A172 (cell line): ENCODE measurements around the gene RTN1. TPM values are rescaled to one million over a fixed set of nuclear protein-coding genes. Genes with fewer than 3 reads are reported as not detected.

ENCODE experiments used
- DNase-seq: peaks from one replicate; pipeline ENCODE4 v3.0.0-alpha.2; 2015; ENCODE audit warnings: low spot score
- total RNA-seq: library from RNA; depleted of rRNA; stranded (reverse); fragments of >200 nt; shearing (Covaris generic); gene quantifications from 2 replicates; pipeline ENCODE4 v1.2.3, GENCODE V29; 2014

The RTN1 gene
- total RNA-seq, 1 experiment from 2014 or later, result 7.9 TPM

DNA sequence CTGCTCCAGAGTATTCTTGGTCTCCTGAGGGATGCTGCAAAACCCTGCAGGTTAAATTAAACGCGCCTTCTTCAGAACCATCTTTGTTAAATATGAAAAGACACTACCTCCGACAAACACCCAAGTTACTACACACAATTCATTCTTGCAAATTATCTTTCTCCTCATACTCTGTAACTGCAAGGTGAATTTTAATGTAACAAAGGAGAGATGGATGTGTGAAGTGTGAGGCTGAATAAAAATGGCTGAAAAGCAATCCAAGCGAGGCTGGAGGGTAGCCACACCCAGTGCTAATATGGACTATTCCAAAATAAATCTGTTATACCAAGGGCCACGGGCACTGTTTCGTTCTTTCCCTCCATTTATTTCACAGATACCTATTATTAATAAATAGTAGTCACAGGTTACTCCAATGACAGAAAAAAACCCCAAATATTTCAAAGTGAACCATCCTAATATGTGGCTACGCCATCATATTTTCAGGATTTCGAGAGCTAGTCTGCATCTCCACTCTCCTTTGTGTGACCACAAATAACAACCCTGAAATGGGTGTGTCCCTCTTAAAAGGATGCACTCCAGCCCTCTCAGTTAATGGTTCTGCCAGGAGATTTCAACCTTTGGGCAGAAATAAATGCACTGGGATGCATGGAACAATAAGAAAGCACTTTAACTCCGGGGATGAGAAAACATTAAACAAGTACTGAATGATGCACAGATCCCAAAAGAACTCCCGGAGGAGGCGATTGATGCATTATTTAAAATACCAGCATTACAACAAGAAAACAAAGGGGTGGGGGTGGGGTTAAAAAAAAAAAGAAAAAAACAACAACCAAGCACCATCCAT lies 240.9 kb downstream of the RTN1 start:
- no peak for DNase-seq

DNA sequence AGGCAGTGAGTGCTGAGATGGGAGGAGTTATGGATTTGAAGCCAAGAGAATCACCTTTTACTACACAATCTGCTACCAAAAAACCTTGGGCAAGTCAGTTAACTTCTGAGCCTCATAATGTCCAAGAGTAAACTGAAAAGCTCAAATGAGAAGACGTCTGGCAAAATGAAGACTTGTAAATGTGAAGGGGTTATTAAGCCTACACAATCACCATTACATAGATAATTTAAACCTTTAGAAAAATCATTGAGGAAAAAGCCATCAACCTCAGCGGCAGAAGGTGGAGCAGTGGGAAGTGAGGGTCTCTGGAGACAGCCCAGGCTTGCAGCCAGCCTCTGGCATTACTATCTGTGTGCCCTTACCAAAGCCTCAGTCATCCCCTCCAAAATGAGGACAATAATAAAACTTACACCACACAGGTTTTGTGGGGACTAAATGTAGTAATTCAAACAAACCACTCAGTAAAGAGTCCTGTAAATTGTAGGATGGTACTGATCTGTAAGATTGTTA lies 243.5 kb downstream of the RTN1 start:
- no peak for DNase-seq

DNA sequence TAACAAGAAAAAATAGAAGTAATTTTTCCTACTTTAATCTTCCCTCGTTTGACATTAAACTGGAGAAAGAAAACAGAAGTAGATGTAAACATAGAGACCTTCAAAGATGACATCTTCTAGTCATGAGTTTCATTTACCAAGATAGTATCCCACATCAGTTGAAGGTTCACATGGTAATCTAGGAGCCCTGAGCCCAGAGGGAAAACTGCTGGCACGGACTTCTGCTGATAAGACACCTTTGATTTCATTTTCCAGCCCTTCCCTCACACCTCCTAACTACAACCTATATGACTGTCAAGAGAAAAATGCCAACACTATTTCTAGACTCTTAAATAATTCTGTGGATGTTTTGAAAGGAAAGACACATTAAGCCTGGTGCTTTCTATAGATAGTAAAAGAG lies 247.9 kb downstream of the RTN1 start:
- no peak for DNase-seq

DNA sequence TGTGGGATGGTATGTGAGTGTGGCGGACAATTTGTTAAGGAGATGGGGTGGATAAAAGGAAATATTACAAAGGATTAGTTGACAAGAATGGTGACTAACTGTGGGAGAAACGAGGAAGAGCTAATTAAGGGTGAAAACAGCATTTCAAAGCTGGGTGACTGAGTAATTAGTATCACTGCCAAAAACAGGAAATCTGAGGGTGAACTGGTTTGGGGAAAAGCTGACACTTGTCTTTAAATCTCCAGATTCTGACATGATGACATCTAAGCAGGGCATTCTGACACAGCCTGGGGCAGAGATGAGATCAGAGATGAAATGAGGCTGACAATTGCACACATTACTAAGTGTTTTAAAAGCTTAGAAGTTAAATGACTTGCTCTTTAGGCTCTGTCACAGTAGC lies 251.5 kb downstream of the RTN1 start:
- peak; percentile 20 for DNase-seq

DNA sequence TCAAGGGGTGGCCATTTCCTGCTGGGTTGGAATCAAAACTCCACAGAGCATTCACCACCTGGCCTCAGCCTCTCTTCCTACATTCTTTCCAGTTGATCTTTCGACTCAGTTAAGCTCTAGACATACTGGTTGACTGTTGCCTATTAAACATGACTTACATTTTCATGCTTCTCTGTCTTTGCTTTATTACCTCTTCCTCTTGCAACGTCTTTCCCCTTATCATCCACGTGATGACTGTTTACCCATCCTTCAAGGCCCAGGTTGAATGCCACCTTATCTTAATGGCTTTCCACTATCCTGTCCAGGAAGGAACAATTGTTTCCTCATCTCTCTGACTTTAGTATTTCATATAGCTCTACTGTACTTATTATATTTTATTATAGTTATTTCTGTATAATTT lies 269.5 kb downstream of the RTN1 start:
- no peak for DNase-seq

DNA sequence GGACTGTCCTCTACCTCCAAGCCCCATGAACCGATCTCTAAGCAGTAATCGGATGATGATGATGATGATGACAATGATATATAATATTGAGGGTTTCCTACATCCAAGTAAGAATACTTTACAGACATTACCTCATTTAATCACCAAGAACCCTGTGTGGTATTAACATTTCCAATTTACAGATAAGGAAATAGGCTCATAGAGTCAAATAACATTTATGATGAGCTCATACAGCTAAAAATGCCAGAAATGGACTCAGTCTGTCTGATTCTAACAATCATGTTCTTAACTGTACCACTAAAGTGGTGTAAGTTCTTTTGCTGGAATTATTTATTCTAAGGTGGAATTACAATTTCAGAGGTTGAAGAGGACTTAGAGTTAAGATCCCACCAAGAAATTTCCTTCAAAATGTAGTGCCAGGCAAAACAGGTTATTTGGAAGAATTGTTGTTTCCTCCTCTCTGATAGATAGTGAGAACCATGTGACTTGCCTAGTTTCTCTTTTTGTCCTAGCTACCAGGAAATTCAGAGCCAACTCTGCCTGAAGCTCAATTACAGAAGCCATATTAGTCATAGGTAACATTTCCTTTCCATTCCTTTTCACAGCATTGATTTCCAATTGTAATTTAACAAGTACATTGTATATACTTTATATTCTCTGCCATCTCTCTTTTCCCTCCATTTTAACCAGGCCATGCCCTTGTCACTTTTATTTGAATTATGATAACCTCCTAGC lies 270.2 kb downstream of the RTN1 start:
- no peak for DNase-seq

DNA sequence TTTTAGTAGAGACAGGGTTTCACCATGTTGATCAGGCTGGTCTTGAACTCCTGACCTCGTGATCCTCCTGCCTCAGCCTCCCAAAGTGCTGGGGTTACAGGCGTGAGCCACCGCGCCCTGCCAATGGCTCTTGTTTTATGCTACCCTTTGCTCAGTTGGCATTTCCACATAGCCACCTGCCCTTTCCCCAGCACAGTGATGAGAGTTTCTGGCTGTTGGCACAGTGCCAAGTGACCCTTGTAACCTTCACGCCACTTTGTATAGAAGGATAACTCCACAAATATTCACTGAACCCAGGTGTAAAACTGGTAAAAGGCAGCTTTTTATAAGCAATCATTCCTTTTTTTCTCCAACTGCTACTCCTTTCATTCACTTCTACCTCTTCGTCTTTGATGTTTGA lies 275.5 kb downstream of the RTN1 start:
- no peak for DNase-seq

DNA sequence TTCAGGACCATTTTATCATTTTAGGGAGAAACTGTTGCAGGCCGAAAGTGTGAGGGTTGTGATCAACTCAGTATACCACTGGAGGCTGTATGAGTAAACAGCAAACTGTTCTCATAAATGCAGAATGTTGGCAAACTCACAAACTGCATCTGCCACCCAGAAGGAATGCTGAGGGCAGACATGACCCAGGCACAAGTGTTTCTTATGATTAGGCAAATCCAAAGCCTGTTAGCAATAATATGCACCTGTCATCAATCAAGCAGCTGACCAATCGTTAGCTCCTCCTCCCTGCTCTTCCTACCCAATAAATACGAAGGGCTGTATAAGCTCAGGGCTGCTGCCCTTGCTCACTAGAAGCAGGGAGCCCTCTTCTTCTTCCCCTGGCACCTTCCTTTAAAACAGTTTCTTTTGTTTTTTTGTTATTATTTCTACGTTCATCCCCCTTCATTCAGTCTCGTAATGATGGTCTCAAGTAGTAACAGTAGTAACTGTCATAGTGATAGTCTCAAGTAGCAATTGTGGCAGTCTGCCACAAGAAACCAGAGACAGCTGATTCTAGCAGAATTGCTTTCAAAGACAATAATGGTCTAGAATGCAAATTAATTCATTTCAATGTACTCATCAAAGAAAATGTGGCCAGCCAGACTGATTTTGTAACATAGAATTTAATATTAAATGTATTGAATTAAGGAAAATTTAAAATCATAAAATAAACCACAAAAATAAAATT lies 278.8 kb downstream of the RTN1 start:
- DNase-seq, result no peak

DNA sequence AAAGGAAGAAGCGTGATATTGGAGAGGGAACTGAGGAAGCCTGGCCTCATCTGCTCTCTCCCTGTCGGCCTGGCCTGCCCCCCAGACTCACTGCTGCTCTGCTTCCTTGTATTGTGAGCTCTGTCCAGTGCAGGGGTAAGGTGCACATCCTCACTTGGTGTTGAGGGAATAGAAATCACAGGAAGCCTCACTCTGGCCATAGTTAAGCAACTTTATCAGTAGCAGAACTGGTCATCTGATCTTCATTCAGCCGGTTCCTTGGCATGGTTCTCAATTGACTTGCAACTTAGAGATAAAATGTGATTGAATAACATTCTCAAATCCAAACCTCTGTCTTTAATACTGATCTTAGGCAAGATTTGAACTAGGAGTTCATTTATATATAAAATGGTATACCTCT lies 282.5 kb downstream of the RTN1 start:
- no peak for DNase-seq

DNA sequence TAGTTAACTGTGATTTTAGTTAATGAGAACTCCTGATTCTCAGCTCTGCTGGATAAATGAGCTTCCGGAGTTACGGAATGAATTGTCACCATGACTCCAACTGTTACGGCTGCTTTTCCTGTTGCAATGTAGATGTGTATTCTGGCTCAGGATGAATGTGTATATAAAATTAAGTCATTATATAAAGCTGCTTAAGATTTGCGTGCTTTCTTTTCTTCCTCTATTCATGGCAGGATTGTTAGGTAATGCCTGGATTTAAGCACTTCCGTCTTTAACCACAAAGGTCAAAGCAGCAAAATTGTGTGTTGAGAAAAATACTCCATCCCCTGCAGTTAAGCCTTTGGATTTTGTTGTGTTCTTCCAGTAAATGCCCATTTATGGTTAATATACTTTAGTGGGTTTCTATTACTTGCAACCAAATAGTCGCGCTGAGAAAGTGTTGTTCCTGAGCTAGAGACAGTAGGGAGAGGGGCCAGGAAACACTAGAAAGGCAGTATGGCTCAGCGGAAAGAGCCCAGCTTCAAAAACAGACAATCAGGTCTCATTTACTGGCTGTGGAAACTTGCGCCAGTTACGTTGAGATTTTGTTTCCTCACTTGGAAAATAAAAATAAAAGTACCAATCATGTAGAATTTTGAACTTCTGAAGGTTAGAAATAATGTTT lies 284.6 kb downstream of the RTN1 start:
- peak; percentile 50 for DNase-seq

DNA sequence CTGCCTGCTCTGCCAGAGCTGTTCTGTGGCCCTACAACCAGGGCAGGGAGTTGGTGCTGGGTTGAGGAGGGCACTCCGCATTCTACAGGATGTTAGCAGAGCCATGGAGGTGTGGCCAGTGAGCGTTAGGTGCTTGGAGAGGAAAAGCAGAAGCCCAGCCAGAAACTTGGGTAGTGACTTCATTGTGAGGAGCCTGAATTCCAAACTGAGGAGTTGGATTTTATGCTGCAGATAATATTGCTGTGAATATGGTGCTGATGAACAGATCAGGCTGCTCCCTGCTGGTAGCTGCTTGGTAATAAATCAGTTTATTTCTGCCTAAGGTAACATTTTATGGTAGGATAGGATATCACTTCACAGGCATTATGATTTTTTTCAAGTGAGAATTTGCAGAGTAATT lies 286.8 kb downstream of the RTN1 start:
- DNase-seq, result peak; percentile 41

DNA sequence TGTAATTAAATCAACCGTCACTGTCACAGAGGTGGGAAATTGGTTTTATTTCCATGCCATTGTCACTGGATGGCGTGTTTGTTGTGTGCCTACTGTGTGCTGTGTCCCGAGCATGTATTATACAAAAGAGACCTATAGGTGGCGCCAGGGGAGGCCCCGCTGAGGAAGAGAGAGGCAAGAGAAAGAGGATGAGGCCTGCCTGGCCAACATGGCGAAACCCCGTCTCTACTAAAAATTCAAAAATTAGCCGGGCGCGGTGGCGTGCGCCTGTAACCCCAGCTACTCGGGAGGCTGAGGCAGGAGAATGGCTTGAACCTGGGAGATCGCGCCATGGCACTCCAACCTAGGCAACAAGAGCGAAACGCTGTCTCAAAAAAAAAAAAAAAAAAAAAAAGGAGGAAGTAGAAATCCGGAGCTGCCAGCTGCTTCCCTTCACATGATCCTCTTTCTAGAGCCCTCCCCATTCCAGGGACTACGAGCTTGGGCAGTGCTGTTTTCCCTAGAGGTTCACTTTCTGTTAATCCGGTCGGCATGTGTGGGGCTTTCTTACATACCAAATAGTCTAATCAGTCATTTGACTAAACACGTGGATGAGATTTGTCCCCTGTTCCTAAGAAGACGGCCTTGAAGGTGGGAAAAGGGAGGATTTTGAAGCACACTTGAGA lies 287.6 kb downstream of the RTN1 start:
- no peak for DNase-seq

DNA sequence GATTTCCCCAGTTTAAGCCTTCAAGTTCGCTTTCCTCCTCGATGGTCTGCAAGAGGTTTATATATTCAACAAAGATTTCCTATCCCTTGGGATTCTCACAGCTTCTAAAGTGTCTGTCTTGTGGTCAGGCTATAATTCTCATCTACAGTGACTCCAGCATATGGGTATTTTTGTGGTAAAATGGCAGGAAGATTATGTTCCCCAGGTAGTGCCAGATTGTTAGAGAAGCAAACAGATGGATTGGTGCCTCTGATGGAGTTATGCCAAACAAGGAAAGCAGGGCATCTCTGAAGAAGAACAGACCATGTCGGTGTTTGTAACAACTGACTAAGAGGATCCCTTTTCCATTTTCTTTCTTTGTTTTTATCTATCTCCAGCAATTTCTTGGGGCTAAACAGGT lies 288.4 kb downstream of the RTN1 start:
- DNase-seq, result no peak

DNA sequence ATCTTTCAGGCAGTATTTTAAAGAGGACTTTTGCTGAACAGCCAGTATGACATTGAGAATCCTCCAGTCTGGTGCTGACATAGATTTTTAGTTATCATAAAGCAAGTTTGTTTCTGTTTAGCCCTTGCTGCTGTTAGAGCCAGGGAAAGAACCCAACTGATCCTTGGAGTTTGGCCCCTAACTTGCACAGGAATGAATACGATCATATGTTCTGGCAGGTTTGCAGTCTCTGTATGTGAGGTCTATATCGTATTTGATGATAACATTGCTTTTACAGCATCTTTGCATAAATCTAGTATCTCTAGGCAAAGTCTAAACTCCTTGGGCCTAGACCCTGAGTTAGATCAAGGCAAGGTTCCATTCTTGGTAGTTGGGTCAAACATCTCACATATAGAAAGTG lies 289.7 kb downstream of the RTN1 start:
- DNase-seq, result no peak

DNA sequence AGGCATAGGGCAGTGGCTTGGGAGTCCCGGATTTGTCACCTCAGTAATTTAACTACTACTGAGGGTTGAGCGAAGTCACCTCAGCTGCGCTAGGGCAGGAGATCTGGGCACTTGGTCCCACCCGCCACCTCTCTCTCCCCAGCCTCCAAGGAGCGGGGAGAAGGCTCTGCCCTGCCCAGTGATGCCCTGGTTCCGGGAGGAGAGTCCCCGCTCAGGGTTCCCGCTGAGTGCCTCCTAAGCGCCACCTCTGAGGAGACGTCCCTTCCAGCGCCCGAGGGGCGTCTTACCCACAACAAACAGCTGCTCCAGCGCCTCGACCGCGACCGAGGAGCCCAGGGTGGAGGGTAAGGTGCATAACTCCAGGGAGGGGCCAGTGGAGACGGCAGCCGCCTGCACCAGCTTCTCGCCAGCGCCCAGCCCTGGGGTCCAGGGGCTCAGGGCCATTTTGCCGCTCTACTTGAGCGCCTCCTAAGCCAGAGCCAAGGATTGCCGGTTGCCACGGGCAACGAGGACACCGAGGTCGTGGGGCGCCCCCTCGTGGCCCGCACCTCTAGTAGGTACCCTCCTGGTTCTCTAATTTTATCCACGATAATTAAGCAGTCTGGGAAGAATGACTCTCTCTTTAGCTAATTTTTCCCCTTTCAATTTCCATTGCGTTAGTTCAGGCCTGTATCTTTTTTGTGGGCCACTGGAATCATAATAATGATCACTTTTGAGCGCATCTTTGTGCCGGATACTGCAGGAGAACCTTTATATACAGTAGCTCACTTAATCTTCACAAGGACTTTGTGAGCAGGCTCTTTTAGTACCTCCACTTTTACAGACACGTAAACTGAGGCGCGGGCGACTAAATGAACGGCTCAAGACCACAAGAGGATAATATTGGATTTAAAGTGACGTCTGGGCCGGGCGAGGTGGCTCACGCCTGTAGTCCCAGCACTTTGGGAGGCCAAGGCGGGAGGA lies 294.0 kb downstream of the RTN1 start, which contains the start of gene CCDC175:
Gene CCDC175, minus strand, starts transcription at position 481 of the 963 bp plus-strand sequence. Its CDS starts 37 bp downstream, at position 444.
- DNase-seq, result peak; percentile 69

DNA sequence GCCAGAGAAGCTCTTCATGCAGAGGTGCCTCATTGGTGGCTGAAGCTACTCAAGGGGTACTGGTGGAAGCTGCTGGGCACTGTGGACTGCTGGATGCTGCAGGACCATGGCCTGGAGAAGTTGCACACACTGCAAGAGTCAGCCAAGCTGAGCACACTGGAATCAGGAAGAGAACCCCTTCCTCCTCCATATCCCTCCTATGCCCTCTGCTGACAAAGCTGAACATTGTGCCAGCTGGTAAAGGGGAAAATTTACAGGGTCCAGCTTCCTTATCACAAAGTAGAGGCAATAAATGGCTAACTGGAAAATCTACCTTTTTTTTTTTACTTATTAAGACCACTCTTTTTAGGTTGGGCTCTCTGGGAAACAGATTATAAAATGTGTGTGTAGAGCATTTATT lies 300.5 kb downstream of the RTN1 start:
- DNase-seq, result no peak

DNA sequence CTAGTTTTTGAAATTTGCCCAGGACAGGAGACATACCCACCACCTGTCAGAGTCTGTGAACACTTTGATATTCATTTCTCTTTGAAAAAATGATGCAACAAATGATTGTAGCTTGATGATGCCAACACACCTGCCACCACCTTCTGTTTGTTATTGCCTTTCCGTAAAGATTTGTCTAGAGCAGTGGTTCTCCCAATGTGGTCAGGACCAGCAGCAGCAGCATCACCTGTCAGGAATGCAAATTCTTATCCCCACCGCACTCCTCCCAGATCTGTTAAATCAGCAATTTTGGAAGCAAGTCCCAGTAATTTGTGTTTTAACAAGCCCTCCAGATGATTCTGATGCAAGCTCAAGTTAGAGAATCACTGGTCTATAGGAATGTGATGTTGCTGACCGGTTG lies 303.9 kb downstream of the RTN1 start:
- no peak for DNase-seq

DNA sequence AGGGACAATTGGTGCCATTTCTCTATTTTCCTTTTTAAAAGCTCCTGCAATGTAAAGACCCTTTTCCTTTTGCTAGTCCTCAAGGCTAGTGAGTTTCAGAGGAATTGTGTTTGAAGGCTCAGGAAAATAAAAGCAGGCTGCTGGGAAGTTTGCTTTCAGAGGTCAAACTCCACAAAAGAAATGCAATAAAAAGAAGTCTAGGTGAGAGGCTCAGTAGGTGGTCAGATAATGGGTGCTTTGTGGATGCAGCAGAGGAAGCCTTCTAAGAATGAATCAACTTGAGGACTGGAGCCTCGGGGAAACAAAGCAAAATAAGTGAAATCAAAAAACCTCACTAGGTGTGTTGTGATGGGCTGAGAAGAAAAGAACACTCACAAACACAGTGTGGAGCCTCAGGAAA lies 304.3 kb downstream of the RTN1 start:
- DNase-seq, result no peak

DNA sequence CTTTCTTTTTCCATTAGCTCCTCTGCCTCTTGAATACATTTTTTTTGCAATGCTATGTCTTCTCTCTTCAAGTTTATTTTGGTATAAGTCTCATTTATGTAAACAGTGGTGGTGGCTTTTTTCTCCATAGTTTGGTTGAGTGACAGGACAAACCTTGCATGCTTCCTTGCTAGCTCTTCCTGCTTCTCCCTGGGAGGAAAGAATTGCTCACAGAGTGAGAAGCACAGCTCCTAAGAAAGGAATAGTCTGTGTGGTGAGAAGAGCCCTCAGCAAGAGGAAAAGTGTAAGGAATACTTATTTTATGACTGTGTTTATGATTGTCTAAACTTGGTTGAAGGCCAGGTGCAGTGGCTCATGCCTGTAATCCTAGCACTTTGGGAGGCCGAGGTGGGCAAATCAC lies 305.5 kb downstream of the RTN1 start:
- DNase-seq, result no peak

DNA sequence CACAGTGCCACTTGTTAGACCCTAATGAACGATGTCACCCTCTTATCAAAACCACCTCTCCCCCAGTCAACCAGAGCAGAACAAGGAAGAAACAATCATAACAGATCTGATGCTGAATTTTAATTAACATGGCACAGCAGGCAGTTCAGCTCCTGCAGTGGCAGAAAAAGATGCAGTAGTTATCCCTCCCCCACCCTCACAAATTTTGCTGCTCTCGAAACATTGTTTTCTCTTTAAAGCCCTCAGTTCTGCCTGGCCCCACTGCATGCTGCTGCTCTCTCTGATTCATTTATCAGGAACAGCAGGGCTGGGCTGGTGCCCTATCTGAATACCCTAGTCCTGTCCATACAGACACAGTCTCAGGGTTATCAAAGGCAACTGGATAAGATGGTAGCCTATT lies 306.2 kb downstream of the RTN1 start:
- no peak for DNase-seq
